HepG2 (cell line): ENCODE data around the gene ZIC4. TPM values are rescaled to one million over a fixed set of nuclear protein-coding genes. Genes with fewer than 3 reads are reported as not detected.
A peak's percentile ranks its signal among the peaks of the same experiment; 100 is the strongest.

ENCODE experiments used
- ATAC-seq: fragments of 200-7000 bp; cut with Tn5 transposase; 3 replicates; pipeline ENCODE4 v1.9.1; 2020; ENCODE audit warnings: mild to moderate bottlenecking, moderate library complexity
- BruUV-seq: library from RNA; stranded (reverse); fragments of 400-500 nt; replicated peaks from 2 replicates; lab custom pipeline; 2021; lab: Mats Ljungman, UMichigan
- CTCF ChIA-PET: fragments of 300-600 bp; formaldehyde crosslinking; extraction: SDS; loops from one replicate; lab custom pipeline; 2021; ENCODE audit warnings: low total read pairs, inconsistent platforms, low intra/inter-chr PET ratio; lab: Yijun Ruan, JAX
- POLR2A ChIA-PET: fragments of 350-600 bp; sonication (Branson Sonifier 250); formaldehyde crosslinking; loops from one replicate; lab custom pipeline; 2020; ENCODE audit warnings: antibody characterized with exemption, inconsistent platforms; lab: Yijun Ruan, JAX
- DNase-seq: peaks from one replicate; pipeline ENCODE4 v3.0.0-alpha.2; 2015; ENCODE audit warnings: low spot score
- FAIRE-seq: peaks from 3 replicates; lab custom pipeline; 2011; peaks lifted over from hg19 to GRCh38; lab: Jason Lieb, UNC
- H2AFZ ChIP-seq: one replicate; pipeline ENCODE4 v1.6.1; 2011; ENCODE audit warnings: low read length, inconsistent platforms
- H3K27ac ChIP-seq: fragments of 300-600 bp; 3 replicates; pipeline ENCODE4 v1.8.0; 2011; ENCODE audit warnings: mixed run types, mild to moderate bottlenecking, mixed read lengths, low read length, inconsistent platforms; ENCODE audit not compliant: insufficient read depth; ENCODE audit errors: extremely low read length
- H3K27me3 ChIP-seq, 2 experiments: fragments of 200-600 bp in 1 of 2; 2 replicates in 1 of 2; 3 replicates in 1 of 2; pipeline versions ENCODE4 v1.6.0 to v1.8.0; 2011; ENCODE audit warnings: low read length in 2 of 2, mild to moderate bottlenecking in 2 of 2, moderate library complexity in 2 of 2, inconsistent platforms in 1 of 2; ENCODE audit not compliant: insufficient read depth in 2 of 2, control insufficient read depth in 1 of 2
- H3K36me3 ChIP-seq, 2 experiments: fragments of 200-600 bp in 1 of 2; replicated peaks in 1 of 2; 2 replicates in 1 of 2; 3 replicates in 1 of 2; pipeline versions ENCODE4 v1.5.1 to v1.8.0; 2011; ENCODE audit warnings: low read length in 2 of 2, inconsistent platforms in 1 of 2; ENCODE audit not compliant: insufficient read depth in 2 of 2, control insufficient read depth in 1 of 2
- H3K4me1 ChIP-seq: 2 replicates; pipeline ENCODE4 v1.5.1; 2012; ENCODE audit warnings: low read length, inconsistent platforms; ENCODE audit not compliant: insufficient read depth
- H3K4me2 ChIP-seq: 2 replicates; pipeline ENCODE4 v1.6.0; 2011; ENCODE audit warnings: low read depth, low read length, inconsistent platforms
- H3K4me3 ChIP-seq, 3 experiments: fragments of 200-600 bp in 1 of 3; sonication (generic), shearing (Covaris generic) in 1 of 3; replicated peaks in 1 of 3; 2 replicates each; pipeline ENCODE4 v1.5.1; 2011 to 2016; ENCODE audit warnings: low read length in 3 of 3, inconsistent platforms in 2 of 3, low read depth in 2 of 3, mild to moderate bottlenecking in 2 of 3, control low read depth in 1 of 3, mixed read lengths in 1 of 3; ENCODE audit not compliant: insufficient read depth in 1 of 3
- H3K79me2 ChIP-seq: one replicate; pipeline ENCODE4 v1.6.1; 2011; ENCODE audit warnings: low read length, inconsistent platforms; ENCODE audit not compliant: insufficient read depth
- H3K9ac ChIP-seq: 2 replicates; pipeline ENCODE4 v1.6.0; 2011; ENCODE audit warnings: mild to moderate bottlenecking, low read depth, low read length, inconsistent platforms; ENCODE audit not compliant: insufficient read depth
- H3K9me3 ChIP-seq: 2 replicates; pipeline ENCODE4 v1.5.1; 2012; ENCODE audit warnings: mild to moderate bottlenecking, low read length
- H4K20me1 ChIP-seq: 2 replicates; pipeline ENCODE4 v1.6.0; 2011; ENCODE audit warnings: inconsistent platforms, mild to moderate bottlenecking, low read length, moderate library complexity; ENCODE audit not compliant: insufficient read depth
- MYC ChIP-seq: sonication (generic); formaldehyde crosslinking; IDR thresholded peaks from 2 replicates; pipeline ENCODE4 v1.9.0; 2021; ENCODE audit warnings: missing genetic modification reagents, borderline replicate concordance
- ONECUT2 ChIP-seq: sonication (generic); formaldehyde crosslinking; IDR thresholded peaks from 2 replicates; pipeline ENCODE4 v1.4.0; 2020; ENCODE audit warnings: missing genetic modification reagents
- ZNF567 ChIP-seq: sonication (generic); formaldehyde crosslinking; IDR thresholded peaks from 2 replicates; pipeline ENCODE4 v1.8.1; 2023; ENCODE audit warnings: mild to moderate bottlenecking, missing genetic modification reagents, borderline replicate concordance
- ZNF674 ChIP-seq: sonication (generic); formaldehyde crosslinking; IDR thresholded peaks from 2 replicates; pipeline ENCODE4 v1.5.0; 2020; ENCODE audit warnings: low read depth, mild to moderate bottlenecking, missing genetic modification reagents
- ZNF709 ChIP-seq: sonication (generic); formaldehyde crosslinking; IDR thresholded peaks from 2 replicates; pipeline ENCODE4 v1.5.0; 2020; ENCODE audit warnings: mild to moderate bottlenecking, missing genetic modification reagents
- WGBS: methylation state at CpG from one replicate; pipeline ENCODE4 v1.1.6; 2017; ENCODE audit warnings: low lambda C conversion rate; 5-methylcytosine and 5-hydroxymethylcytosine counted together
- in situ Hi-C: cut with HindIII; loops from 2 replicates; pipeline ENCODE4 v1.10.0; 2017; ENCODE audit warnings: low pct_unique_long_range_greater_than_20kb; ENCODE audit not compliant: extremely low pct_ligation_motif_present
- intact Hi-C: fragments of 100-400 bp; cut with micrococcal nuclease; formaldehyde crosslinking; loops from one replicate; pipeline ENCODE4 v1.10.0; 2022; ENCODE audit not compliant: unreplicated experiment
- polyA plus RNA-seq, 8 experiments: library from polyadenylated mRNA; depleted of rRNA in 3 of 8; stranded (reverse) in 7 of 8; unstranded in 1 of 8; fragments of >200 nt; fragmentation: Illumina TruSeq in 4 of 8; extraction: Trizol in 4 of 8; gene quantifications; 2 replicates each; pipeline versions ENCODE4 v1.2.1 to v1.2.3, GENCODE V29; 2011 to 2016; ENCODE audit warnings: low read depth in 4 of 8, missing spikeins in 1 of 8, mixed read lengths in 1 of 8; ENCODE audit not compliant: insufficient read depth in 1 of 8
- total RNA-seq, 5 experiments: library from RNA; depleted of rRNA; stranded (reverse); fragments of >200 nt; fragmentation: Illumina TruSeq; extraction: Trizol; gene quantifications; 2 replicates each; pipeline ENCODE4 v1.2.3, GENCODE V29; 2016; ENCODE audit warnings: low read depth in 1 of 5
- TF ChIP-seq, protein P1 (sequence below): fragments of 450-650 bp; IDR thresholded peaks from 2 replicates; pipeline ENCODE4 v1.6.1; 2017; ENCODE audit warnings: mild to moderate bottlenecking

Gene ZIC4
- total and polyA plus RNA-seq, 2 of the 13 experiments (the other 11 are each of a cell fraction or from before 2014, with no cell fraction given), result not detected

DNA sequence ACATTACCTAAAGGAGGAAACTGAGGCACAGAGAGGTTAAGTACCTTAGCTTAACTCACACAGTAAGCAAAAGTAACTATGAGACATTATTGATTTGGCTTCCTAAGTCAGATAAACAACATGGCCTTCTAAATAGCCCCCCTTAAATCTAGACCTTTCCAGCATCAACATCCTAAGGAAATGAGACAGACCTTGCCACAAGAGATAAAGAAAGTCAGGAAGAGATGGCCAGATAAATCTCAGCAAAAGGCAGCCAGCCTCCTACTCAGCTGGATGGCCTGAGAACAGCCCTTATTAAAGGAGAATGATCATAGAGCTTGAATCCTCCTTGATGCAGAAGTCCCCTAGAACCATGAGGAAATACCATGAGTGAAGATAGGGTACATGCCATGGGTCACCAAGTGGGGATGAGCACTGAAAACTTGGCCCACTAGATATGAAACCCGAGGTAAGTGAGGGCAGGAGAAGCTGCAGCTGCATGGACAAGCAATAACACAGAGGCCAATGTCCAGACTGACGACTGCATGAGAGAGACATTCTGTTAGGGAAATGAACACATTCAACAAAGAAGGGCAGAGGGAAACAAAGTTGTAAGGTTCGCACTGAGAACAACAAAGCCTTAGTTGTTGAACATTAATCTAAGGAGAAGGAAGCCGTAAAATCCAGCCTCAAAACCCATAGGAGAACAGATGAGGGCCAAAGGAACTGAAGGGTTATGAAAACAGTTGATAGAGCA, 69.6 kb downstream of the ZIC4 start:
- Histone ChIP-seq H3K79me2 (no peaks in the 10 kb centered on the region), H3K27me3 (no peaks in the 10 kb centered on the region), H4K20me1 (no peaks in the 10 kb centered on the region), H3K9ac (no peak overlapping the region), H3K4me2 (no peak overlapping the region), H2AFZ (no peak overlapping the region), H3K36me3 (no peaks in the 10 kb centered on the region), H3K27ac (no peak overlapping the region), H3K9me3 (no peaks in the 10 kb centered on the region), H3K4me3 (no peak overlapping the region), H3K4me1 (no peaks in the 10 kb centered on the region)
- BruUV-seq, result no TSS peak
- intact Hi-C loops (no loop called here), in situ Hi-C loops (no loop called here)
- TF ChIP-seq ZNF567 (no peak), ZNF709 (CRISPR knock-in tag) (no peak), ONECUT2 (no peak), MYC (no peak), ZNF674 (CRISPR knock-in tag) (no peak)
- TF ChIP-seq, protein P1, sequence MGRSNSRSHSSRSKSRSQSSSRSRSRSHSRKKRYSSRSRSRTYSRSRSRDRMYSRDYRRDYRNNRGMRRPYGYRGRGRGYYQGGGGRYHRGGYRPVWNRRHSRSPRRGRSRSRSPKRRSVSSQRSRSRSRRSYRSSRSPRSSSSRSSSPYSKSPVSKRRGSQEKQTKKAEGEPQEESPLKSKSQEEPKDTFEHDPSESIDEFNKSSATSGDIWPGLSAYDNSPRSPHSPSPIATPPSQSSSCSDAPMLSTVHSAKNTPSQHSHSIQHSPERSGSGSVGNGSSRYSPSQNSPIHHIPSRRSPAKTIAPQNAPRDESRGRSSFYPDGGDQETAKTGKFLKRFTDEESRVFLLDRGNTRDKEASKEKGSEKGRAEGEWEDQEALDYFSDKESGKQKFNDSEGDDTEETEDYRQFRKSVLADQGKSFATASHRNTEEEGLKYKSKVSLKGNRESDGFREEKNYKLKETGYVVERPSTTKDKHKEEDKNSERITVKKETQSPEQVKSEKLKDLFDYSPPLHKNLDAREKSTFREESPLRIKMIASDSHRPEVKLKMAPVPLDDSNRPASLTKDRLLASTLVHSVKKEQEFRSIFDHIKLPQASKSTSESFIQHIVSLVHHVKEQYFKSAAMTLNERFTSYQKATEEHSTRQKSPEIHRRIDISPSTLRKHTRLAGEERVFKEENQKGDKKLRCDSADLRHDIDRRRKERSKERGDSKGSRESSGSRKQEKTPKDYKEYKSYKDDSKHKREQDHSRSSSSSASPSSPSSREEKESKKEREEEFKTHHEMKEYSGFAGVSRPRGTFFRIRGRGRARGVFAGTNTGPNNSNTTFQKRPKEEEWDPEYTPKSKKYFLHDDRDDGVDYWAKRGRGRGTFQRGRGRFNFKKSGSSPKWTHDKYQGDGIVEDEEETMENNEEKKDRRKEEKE, result no peak
- peak; percentile 64 for ATAC-seq
- DNase-seq, result no peak
- no peak for FAIRE-seq
- POLR2A ChIA-PET, result no interaction called here
- 3% methylated on average over 4 of the region's 4 CpGs for WGBS
- CTCF ChIA-PET, result no interaction called here

Other genes starting within 250 kb of the ZIC4 start
- gene ZIC1, start 2.8 kb upstream of the ZIC4 start, total RNA-seq (2016; rRNA removed; fragmentation: Illumina TruSeq; extraction: Trizol), result not detected in 2 replicates
- not detected in 2 replicates for gene ZIC1, start 2.8 kb upstream of the ZIC4 start, polyA plus RNA-seq (2011; rRNA removed)